ENCODE results near the gene RBP3.

RBP3 gene

GRCh38 chr10:47326306-47326926 is 21.7 kb upstream of the RBP3 start:
- no peaks in the 10 kb centered on the region for H3K9me3 Mint-ChIP-seq
- no peaks in the 10 kb centered on the region for H3K36me3 Mint-ChIP-seq (ENCODE audit: low read depth)
- no peaks in the 10 kb centered on the region for H3K4me1 Mint-ChIP-seq (ENCODE audit: low read depth)
- no peak overlapping the region for H3K27ac Mint-ChIP-seq
- no peak overlapping the region for H3K4me3 Mint-ChIP-seq
- peaks cover 5% of the 10 kb centered on the region for H3K27me3 Mint-ChIP-seq

GRCh38 chr10:47326927-47327330 is 21.2 kb upstream of the RBP3 start:
- Mint-ChIP-seq H3K9me3 (no peaks in the 10 kb centered on the region), H3K4me1 (ENCODE audit: low read depth) (no peaks in the 10 kb centered on the region), H3K27ac (no peak overlapping the region), H3K27me3 (peaks cover 5% of the 10 kb centered on the region), H3K4me3 (no peak overlapping the region), H3K36me3 (ENCODE audit: low read depth) (no peaks in the 10 kb centered on the region)

- Mint-ChIP-seq H3K27ac (no peak overlapping the region), H3K4me3 (no peak overlapping the region), H3K27me3 (peaks cover 3% of the 10 kb centered on the region), H3K36me3 (ENCODE audit: low read depth) (no peaks in the 10 kb centered on the region), H3K4me1 (ENCODE audit: low read depth) (no peaks in the 10 kb centered on the region), H3K9me3 (no peaks in the 10 kb centered on the region)
These were observed 18.3 kb upstream of the RBP3 start for GRCh38 chr10:47329855-47330254.

GRCh38 chr10:47330366-47330765 is 17.8 kb upstream of the RBP3 start:
- H3K36me3 Mint-ChIP-seq (ENCODE audit: low read depth): no peaks in the 10 kb centered on the region
- no peak overlapping the region for H3K4me3 Mint-ChIP-seq
- H3K27ac Mint-ChIP-seq: no peak overlapping the region
- H3K27me3 Mint-ChIP-seq: no peaks in the 10 kb centered on the region
- no peaks in the 10 kb centered on the region for H3K9me3 Mint-ChIP-seq
- no peaks in the 10 kb centered on the region for H3K4me1 Mint-ChIP-seq (ENCODE audit: low read depth)

- Mint-ChIP-seq H3K4me1 (ENCODE audit: low read depth) (no peaks in the 10 kb centered on the region), H3K9me3 (no peaks in the 10 kb centered on the region), H3K27ac (no peak overlapping the region), H3K36me3 (ENCODE audit: low read depth) (no peaks in the 10 kb centered on the region), H3K27me3 (no peaks in the 10 kb centered on the region), H3K4me3 (no peak overlapping the region)
These were observed 17.4 kb upstream of the RBP3 start for GRCh38 chr10:47330804-47331203.

- H3K36me3 Mint-ChIP-seq (ENCODE audit: low read depth): no peaks in the 10 kb centered on the region
- H3K27ac Mint-ChIP-seq: no peak overlapping the region
- no peaks in the 10 kb centered on the region for H3K4me1 Mint-ChIP-seq (ENCODE audit: low read depth)
- H3K27me3 Mint-ChIP-seq: no peaks in the 10 kb centered on the region
- no peaks in the 10 kb centered on the region for H3K9me3 Mint-ChIP-seq
- no peak overlapping the region for H3K4me3 Mint-ChIP-seq
These were observed 16.7 kb upstream of the RBP3 start for GRCh38 chr10:47331491-47331890.

GRCh38 chr10:47331954-47332353 is 16.2 kb upstream of the RBP3 start:
- Mint-ChIP-seq H3K9me3 (no peaks in the 10 kb centered on the region), H3K27me3 (no peaks in the 10 kb centered on the region), H3K4me3 (no peak overlapping the region), H3K4me1 (ENCODE audit: low read depth) (no peaks in the 10 kb centered on the region), H3K27ac (no peak overlapping the region), H3K36me3 (ENCODE audit: low read depth) (no peaks in the 10 kb centered on the region)

GRCh38 chr10:47332371-47332770 is 15.8 kb upstream of the RBP3 start:
- no peaks in the 10 kb centered on the region for H3K9me3 Mint-ChIP-seq
- H3K27me3 Mint-ChIP-seq: no peaks in the 10 kb centered on the region
- no peaks in the 10 kb centered on the region for H3K36me3 Mint-ChIP-seq (ENCODE audit: low read depth)
- no peak overlapping the region for H3K27ac Mint-ChIP-seq
- H3K4me1 Mint-ChIP-seq (ENCODE audit: low read depth): no peaks in the 10 kb centered on the region
- no peak overlapping the region for H3K4me3 Mint-ChIP-seq

GRCh38 chr10:47332946-47333345 is 15.2 kb upstream of the RBP3 start:
- H3K4me3 Mint-ChIP-seq: no peak overlapping the region
- H3K27me3 Mint-ChIP-seq: no peaks in the 10 kb centered on the region
- H3K36me3 Mint-ChIP-seq (ENCODE audit: low read depth): no peaks in the 10 kb centered on the region
- no peaks in the 10 kb centered on the region for H3K9me3 Mint-ChIP-seq
- H3K4me1 Mint-ChIP-seq (ENCODE audit: low read depth): no peaks in the 10 kb centered on the region
- H3K27ac Mint-ChIP-seq: no peak overlapping the region

- H3K36me3 Mint-ChIP-seq (ENCODE audit: low read depth): no peaks in the 10 kb centered on the region
- H3K4me1 Mint-ChIP-seq (ENCODE audit: low read depth): no peaks in the 10 kb centered on the region
- no peaks in the 10 kb centered on the region for H3K9me3 Mint-ChIP-seq
- H3K4me3 Mint-ChIP-seq: no peak overlapping the region
- H3K27me3 Mint-ChIP-seq: no peaks in the 10 kb centered on the region
- no peak overlapping the region for H3K27ac Mint-ChIP-seq
These were observed 14.6 kb upstream of the RBP3 start for GRCh38 chr10:47333532-47333931.

- no peak overlapping the region for H3K4me3 Mint-ChIP-seq
- H3K36me3 Mint-ChIP-seq (ENCODE audit: low read depth): no peaks in the 10 kb centered on the region
- H3K9me3 Mint-ChIP-seq: no peaks in the 10 kb centered on the region
- no peaks in the 10 kb centered on the region for H3K4me1 Mint-ChIP-seq (ENCODE audit: low read depth)
- H3K27ac Mint-ChIP-seq: no peak overlapping the region
- H3K27me3 Mint-ChIP-seq: no peaks in the 10 kb centered on the region
These were observed 13.5 kb upstream of the RBP3 start for GRCh38 chr10:47334466-47335295.

- no peak overlapping the region for H3K27ac Mint-ChIP-seq
- H3K4me1 Mint-ChIP-seq (ENCODE audit: low read depth): no peaks in the 10 kb centered on the region
- H3K36me3 Mint-ChIP-seq (ENCODE audit: low read depth): no peaks in the 10 kb centered on the region
- H3K27me3 Mint-ChIP-seq: peaks cover 4% of the 10 kb centered on the region
- no peaks in the 10 kb centered on the region for H3K9me3 Mint-ChIP-seq
- H3K4me3 Mint-ChIP-seq: no peak overlapping the region
These were observed 12.3 kb upstream of the RBP3 start for GRCh38 chr10:47335906-47336305.

GRCh38 chr10:47336387-47337134 is 11.6 kb upstream of the RBP3 start:
- H3K36me3 Mint-ChIP-seq (ENCODE audit: low read depth): no peaks in the 10 kb centered on the region
- H3K4me1 Mint-ChIP-seq (ENCODE audit: low read depth): no peaks in the 10 kb centered on the region
- H3K4me3 Mint-ChIP-seq: no peak overlapping the region
- no peaks in the 10 kb centered on the region for H3K9me3 Mint-ChIP-seq
- no peak overlapping the region for H3K27ac Mint-ChIP-seq
- peaks cover 4% of the 10 kb centered on the region for H3K27me3 Mint-ChIP-seq

- H3K27ac Mint-ChIP-seq: no peak overlapping the region
- H3K4me1 Mint-ChIP-seq (ENCODE audit: low read depth): no peaks in the 10 kb centered on the region
- peaks cover 4% of the 10 kb centered on the region for H3K27me3 Mint-ChIP-seq
- no peak overlapping the region for H3K4me3 Mint-ChIP-seq
- H3K9me3 Mint-ChIP-seq: no peaks in the 10 kb centered on the region
- H3K36me3 Mint-ChIP-seq (ENCODE audit: low read depth): no peaks in the 10 kb centered on the region
These were observed 10.9 kb upstream of the RBP3 start for GRCh38 chr10:47337310-47337709.

GRCh38 chr10:47339186-47339735 is 8.9 kb upstream of the RBP3 start:
- no peak overlapping the region for H3K4me3 Mint-ChIP-seq
- H3K9me3 Mint-ChIP-seq: no peaks in the 10 kb centered on the region
- no peak overlapping the region for H3K27ac Mint-ChIP-seq
- no peaks in the 10 kb centered on the region for H3K4me1 Mint-ChIP-seq (ENCODE audit: low read depth)
- H3K27me3 Mint-ChIP-seq: peaks cover 4% of the 10 kb centered on the region
- no peaks in the 10 kb centered on the region for H3K36me3 Mint-ChIP-seq (ENCODE audit: low read depth)
